Measurements from ENCODE around the gene HCFC2. TPM values are rescaled to one million over a fixed set of nuclear protein-coding genes. Genes with fewer than 3 reads are reported as not detected.

The HCFC2 gene
- total RNA-seq, 1 donor from 2014 or later: 23.5 TPM

DNA sequence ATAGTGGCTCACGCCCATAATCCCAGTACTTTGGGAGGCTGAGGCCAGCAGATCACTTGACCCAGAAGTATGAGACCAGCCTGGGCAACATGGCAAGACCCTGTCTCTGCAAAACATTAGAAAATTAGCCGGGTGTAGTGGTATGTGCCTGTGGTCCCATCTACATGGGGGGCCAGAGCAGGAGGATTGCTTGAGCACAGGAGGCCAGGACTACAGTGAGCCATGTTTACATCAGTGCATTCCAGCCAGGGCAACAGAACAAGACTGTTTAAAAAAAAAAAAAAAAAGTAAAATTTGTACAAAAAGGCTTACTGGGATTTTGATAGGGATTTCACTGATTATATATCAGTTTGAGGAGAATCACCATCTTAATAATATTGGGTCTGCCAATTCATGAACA is 7.8 kb downstream of the HCFC2 start:
- H3K9me3 Mint-ChIP-seq (ENCODE audit: low read depth): no peaks in the 10 kb centered on the region
- H3K27ac Mint-ChIP-seq (ENCODE audit: unreplicated experiment): no peak overlapping the region
- peaks cover 14% of the 10 kb centered on the region for H3K36me3 Mint-ChIP-seq (ENCODE audit: low read depth)
- H3K4me3 Mint-ChIP-seq (ENCODE audit: unreplicated experiment): no peak overlapping the region
- H3K27me3 Mint-ChIP-seq (ENCODE audit: low read depth): no peaks in the 10 kb centered on the region
- DNase-seq (ENCODE audit: low spot score): no peak
- TF ChIP-seq, protein P1, sequence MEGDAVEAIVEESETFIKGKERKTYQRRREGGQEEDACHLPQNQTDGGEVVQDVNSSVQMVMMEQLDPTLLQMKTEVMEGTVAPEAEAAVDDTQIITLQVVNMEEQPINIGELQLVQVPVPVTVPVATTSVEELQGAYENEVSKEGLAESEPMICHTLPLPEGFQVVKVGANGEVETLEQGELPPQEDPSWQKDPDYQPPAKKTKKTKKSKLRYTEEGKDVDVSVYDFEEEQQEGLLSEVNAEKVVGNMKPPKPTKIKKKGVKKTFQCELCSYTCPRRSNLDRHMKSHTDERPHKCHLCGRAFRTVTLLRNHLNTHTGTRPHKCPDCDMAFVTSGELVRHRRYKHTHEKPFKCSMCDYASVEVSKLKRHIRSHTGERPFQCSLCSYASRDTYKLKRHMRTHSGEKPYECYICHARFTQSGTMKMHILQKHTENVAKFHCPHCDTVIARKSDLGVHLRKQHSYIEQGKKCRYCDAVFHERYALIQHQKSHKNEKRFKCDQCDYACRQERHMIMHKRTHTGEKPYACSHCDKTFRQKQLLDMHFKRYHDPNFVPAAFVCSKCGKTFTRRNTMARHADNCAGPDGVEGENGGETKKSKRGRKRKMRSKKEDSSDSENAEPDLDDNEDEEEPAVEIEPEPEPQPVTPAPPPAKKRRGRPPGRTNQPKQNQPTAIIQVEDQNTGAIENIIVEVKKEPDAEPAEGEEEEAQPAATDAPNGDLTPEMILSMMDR (IDR thresholded peaks at IDR 0.05): no peak
- H3K4me1 Mint-ChIP-seq (ENCODE audit: low read depth): peaks cover 6% of the 10 kb centered on the region

DNA sequence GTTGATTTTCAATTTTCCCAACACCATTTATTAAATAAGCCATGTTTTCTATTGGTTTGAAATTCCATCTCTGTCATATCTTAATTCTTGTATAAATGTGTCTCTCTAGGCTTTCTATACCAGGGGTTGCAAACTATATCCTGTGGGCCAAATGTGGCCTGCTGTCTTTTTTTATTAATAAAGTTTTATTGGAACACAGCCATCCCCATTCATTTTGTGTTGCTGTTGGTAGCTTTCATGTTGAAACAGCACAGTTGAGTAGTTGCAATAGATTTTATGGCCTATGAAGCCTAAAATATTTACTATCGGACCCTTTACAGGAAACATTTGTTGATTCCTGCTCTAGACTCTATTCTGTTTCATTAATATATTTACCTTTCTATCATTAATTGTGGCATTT is 9.4 kb downstream of the HCFC2 start:
- TF ChIP-seq, protein P1 (IDR thresholded peaks at IDR 0.05): no peak
- Mint-ChIP-seq H3K36me3 (ENCODE audit: low read depth) (peaks cover 10% of the 10 kb centered on the region), H3K9me3 (ENCODE audit: low read depth) (no peaks in the 10 kb centered on the region), H3K4me3 (ENCODE audit: unreplicated experiment) (no peak overlapping the region), H3K27ac (ENCODE audit: unreplicated experiment) (no peak overlapping the region), H3K27me3 (ENCODE audit: low read depth) (no peaks in the 10 kb centered on the region), H3K4me1 (ENCODE audit: low read depth) (no peaks in the 10 kb centered on the region)
- DNase-seq (ENCODE audit: low spot score): no peak

DNA sequence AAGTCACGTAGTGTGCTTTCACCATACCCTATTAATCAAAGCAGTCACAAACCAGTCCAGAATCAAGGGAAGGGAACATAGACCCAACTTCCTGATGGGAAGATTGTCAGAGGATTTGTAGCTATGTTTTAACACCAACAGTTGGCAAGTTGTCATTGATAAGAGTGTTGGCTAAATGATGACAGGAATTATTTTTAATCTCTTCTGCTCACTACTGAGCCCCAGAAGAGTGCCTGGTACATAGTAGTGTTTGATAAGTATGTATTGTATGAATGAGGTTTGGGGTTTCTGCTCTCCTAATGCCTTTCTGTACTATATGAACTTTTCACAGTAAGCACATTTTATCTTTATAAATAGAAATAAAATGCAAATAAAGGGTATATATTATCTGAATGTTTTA is 14.7 kb downstream of the HCFC2 start:
- no peaks in the 10 kb centered on the region for H3K4me1 Mint-ChIP-seq (ENCODE audit: low read depth)
- H3K4me3 Mint-ChIP-seq (ENCODE audit: unreplicated experiment): no peak overlapping the region
- no peak for DNase-seq (ENCODE audit: low spot score)
- no peaks in the 10 kb centered on the region for H3K9me3 Mint-ChIP-seq (ENCODE audit: low read depth)
- no peaks in the 10 kb centered on the region for H3K27me3 Mint-ChIP-seq (ENCODE audit: low read depth)
- no peak overlapping the region for H3K27ac Mint-ChIP-seq (ENCODE audit: unreplicated experiment)
- TF ChIP-seq, protein P1 (IDR thresholded peaks at IDR 0.05): no peak
- peaks cover 11% of the 10 kb centered on the region for H3K36me3 Mint-ChIP-seq (ENCODE audit: low read depth)

DNA sequence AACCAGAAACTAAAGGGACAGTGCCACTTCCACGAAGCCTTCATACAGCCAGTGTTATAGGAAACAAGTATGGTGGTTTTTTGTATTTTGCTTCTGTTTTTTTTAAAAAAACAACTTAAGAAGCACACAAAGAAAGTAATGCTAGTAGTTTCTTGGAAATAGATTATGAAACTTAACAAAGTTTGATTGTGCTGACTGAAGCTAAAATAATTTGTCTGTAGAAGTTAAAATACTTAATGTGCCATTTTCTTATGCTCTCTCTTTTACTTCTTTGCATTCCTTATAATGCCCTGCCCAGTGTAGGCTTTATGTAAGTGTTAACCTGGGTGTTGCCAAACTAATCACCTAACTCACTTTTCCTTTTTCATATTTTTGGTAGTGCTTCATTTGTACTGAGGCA is 16.4 kb downstream of the HCFC2 start:
- H3K27ac Mint-ChIP-seq (ENCODE audit: unreplicated experiment): no peak overlapping the region
- no peaks in the 10 kb centered on the region for H3K4me1 Mint-ChIP-seq (ENCODE audit: low read depth)
- H3K36me3 Mint-ChIP-seq (ENCODE audit: low read depth): peaks cover 16% of the 10 kb centered on the region
- H3K4me3 Mint-ChIP-seq (ENCODE audit: unreplicated experiment): no peak overlapping the region
- no peaks in the 10 kb centered on the region for H3K9me3 Mint-ChIP-seq (ENCODE audit: low read depth)
- DNase-seq (ENCODE audit: low spot score): no peak
- H3K27me3 Mint-ChIP-seq (ENCODE audit: low read depth): no peaks in the 10 kb centered on the region
- TF ChIP-seq, protein P1 (IDR thresholded peaks at IDR 0.05): no peak

DNA sequence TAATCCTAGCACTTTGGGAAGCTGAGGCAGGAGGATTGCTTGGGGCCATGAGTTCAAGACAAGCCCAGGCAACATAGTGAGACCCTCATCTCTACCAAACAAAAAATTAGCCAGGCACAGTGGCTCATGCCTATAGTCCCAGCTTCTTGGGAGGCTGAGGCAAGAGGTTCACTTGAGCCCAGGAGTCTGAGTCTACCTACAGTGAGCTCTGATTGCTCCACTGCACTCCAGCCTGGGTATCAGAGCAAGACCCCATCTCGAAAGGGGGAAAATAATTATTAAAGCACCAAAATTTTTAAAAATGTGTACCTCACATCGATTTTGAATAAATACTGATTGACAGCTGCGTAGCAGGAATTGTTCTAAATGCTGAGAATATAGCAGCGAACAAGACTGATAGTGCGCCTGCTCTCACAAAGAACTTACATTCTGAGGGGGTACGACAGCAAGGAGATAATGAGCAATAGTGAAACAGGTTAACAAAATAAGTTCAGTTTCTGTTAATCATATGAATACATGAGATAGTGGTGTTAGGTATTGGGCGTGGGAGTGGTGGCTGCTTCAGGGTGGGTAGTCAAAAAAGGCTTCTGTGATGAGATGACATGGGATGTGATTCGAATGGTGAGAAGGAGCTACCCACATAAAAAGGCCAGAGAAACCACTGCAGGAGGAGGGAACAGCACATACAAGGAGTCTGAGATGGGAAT is 19.6 kb downstream of the HCFC2 start:
- Mint-ChIP-seq H3K36me3 (ENCODE audit: low read depth) (peaks cover 20% of the 10 kb centered on the region), H3K27ac (ENCODE audit: unreplicated experiment) (no peak overlapping the region), H3K9me3 (ENCODE audit: low read depth) (no peaks in the 10 kb centered on the region), H3K4me1 (ENCODE audit: low read depth) (no peaks in the 10 kb centered on the region), H3K27me3 (ENCODE audit: low read depth) (no peaks in the 10 kb centered on the region), H3K4me3 (ENCODE audit: unreplicated experiment) (no peak overlapping the region)
- TF ChIP-seq, protein P1 (IDR thresholded peaks at IDR 0.05): no peak
- DNase-seq (ENCODE audit: low spot score): no peak

Measured in chondrocyte (in vitro differentiated cells).